Measurements from ENCODE around the gene NDUFB7.

GRCh38 chr19:14571695-14572490, at the start of gene NDUFB7:
- TF ChIP-seq POLR2A (IDR thresholded peaks at IDR 0.05) (no peak), CTCF (IDR thresholded peaks at IDR 0.05) (peak; percentile 81 to 86 (median 81))

Measured in testis (tissue), 2 donors.